GM21360 (cell line): Measurements from ENCODE around the gene CEP126.

Experiments used
- ATAC-seq: cut with Tn5 transposase; IDR thresholded peaks from one replicate; pipeline ENCODE4 v1.9.1; 2021; ENCODE audit warnings: mild to moderate bottlenecking, moderate library complexity; ENCODE audit not compliant: unreplicated experiment

Gene CEP126

GRCh38 chr11:101914738-101915426, at the start of gene CEP126:
TSS of gene CEP126 (plus strand) at chr11:101915010. CDS start at chr11:101915285, 275 bp downstream.
- ATAC-seq: peak; percentile 100

GRCh38 chr11:101866619-101867491, 48.0 kb upstream of the CEP126 start:
- no peak for ATAC-seq

DNA sequence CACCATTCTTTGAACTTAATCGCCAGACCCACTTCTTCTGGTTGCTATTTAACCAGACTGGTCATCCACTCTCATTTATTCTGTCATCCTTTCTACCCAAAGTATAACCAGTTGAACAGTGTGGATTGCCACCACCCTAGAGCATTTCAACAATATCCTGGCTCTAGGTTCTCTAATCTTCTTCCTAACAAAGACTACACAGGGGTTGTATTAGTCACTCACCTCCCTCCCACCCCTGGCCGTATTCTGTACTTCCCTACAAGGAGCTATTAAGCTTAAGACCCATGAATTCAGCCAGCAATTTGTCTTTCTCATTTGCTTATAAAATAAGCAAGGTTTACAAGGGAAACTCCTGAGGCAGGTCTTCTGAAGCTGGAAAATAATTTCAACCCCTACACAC, 46.9 kb upstream of the CEP126 start:
- ATAC-seq: no peak

- no peak for ATAC-seq
Measured at GRCh38 chr11:101870510-101870909, 44.3 kb upstream of the CEP126 start.

GRCh38 chr11:101872171-101872882, 42.5 kb upstream of the CEP126 start:
- ATAC-seq: no peak

DNA sequence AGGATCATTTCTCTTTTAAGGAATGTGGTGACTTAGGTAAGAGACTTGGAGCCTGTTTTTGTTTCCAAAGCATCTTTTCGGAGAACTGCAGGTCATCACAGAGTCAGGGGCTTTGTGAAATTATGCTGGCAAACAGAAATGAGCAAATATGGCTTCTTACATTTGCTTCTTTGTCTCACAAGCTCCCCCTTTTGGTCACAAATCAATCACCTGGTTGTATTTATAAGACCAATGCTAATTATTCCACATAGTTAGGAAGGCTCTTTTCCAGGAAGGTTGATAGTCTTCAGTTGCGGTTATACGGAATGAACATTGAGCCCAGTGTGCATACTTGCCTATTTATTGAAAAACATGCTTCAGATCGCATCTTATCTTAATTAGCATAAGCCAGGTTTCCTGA, 34.6 kb upstream of the CEP126 start:
- no peak for ATAC-seq

DNA sequence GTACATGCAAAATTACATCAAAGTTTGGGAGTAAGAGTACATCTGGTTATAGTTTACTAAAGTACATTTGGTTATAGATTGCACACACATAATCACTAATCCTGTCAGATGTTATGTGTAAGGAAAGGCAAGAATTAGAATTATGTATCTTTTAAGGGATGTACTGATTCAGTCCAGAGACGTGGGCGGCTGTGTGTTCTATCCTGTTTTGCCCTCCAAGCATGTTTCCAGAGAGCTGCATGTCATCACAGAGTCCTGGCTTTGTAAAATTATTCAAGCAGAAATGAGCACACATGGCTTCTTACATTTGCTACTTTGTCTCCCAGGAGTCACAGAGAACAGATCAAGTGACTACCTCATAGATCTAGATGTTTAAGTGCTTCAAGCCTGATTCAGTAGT, 33.2 kb upstream of the CEP126 start:
- no peak for ATAC-seq

GRCh38 chr11:101885631-101886030, 29.2 kb upstream of the CEP126 start:
- ATAC-seq: no peak

DNA sequence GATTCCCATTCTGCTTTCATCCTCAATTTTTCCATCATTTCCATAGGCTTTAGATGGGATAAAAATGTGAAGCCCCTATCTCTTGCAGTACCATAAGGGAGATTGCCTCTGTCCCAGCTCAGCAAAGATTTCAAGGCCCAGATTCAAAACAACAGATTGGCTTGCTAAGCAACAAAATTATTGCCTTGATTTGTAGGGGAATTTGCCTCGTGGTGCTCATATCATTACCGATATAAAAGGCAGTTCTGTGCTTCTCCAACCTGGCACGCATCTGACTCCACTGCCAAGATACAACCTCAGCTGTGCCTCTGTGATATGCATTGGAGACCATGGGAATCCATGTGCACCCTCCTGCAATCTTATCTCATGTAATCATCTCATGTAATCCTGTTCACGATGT, 25.0 kb upstream of the CEP126 start:
- no peak for ATAC-seq

- no peak for ATAC-seq
Measured at GRCh38 chr11:101894505-101894904, 20.3 kb upstream of the CEP126 start.

GRCh38 chr11:101907815-101908214, 7.0 kb upstream of the CEP126 start:
- no peak for ATAC-seq

GRCh38 chr11:101909087-101909486, 5.7 kb upstream of the CEP126 start:
- ATAC-seq: no peak

DNA sequence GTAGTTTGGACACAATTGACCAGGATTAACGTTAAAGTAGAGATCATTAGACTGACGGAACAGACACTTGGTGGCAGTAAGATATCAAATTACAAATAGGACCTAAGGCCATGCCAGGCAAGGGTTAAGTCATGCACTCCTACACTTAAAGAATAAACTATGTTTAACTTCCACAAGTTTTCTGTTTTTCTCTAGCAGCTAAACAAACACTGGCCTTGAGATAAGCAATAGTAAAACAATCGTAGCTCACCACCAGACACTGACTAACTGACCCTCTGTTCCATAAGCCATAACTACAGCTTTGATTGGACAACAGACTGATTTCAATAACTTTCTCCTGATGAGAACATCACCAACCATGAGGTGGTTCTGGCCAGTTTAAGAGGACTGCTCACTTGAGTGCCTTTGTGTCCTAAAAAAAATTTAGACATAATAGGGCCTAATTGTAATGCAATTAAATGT, 2.0 kb upstream of the CEP126 start:
- no peak for ATAC-seq

- ATAC-seq: no peak
Measured at GRCh38 chr11:101913656-101914055, 1.2 kb upstream of the CEP126 start.

DNA sequence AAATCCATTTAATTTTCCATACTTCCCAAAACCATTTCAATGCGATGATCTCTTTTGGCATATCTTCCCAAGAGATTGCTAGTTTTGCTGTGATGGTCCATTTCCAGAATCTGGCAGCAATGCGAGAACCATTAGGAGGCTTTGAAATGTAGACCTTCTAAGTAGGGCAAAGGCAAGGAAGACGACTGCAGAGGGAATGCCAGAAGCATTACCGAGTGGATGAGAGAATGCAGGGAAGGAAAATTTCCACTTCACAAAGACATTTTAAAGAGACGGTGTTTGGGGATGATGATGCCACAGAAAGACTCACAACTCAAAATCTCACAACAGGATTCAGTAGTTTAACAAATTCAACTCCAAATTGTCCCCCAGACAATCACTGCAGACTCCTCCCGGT, 471 bp upstream of the CEP126 start:
- no peak for ATAC-seq

GRCh38 chr11:101915791-101916291, 1.0 kb downstream of the CEP126 start:
- ATAC-seq: peak; percentile 43

DNA sequence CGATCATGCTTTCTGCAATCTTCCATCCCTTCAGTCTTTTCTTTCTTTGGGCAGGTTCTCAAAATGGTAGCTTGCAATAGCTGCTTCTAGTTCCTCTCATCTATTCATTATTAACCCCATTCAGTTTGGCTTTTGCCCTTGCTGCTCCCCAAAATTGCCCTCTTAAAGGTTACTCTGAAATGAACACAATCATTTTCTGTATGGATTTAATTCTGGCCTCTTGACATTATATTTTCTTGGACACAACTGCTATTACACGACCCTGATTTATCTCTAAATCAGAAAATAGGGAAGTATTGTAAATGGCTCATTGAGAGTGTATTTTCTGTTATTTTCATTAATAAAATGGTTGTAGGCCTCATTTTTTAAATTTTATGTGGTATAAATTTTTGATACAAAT, 1.6 kb downstream of the CEP126 start, which contains the start of gene ANGPTL5:
Gene ANGPTL5 (minus strand): TSS at position 101 of the 400 bp plus-strand sequence. CDS start 8,613 bp downstream, outside the sequence.
- no peak for ATAC-seq

DNA sequence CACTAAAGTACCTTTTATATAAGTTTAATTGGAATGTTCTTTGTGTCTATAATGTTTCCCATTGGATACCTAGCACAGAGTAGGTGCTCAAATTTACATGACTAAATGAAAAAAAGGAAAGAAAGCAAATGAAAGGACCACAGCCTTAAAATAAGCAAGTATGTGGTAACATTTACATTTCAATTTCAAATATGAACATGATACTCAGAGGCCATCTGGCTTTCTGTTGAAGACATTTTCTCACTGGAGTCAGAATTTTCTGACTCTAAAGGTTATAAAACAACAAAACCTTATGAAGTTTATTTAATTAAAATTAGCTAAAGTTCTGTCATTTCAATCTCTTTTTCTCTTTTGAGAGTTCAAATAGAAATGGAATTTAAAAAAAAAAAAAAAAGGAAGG, 2.4 kb downstream of the CEP126 start:
- ATAC-seq: no peak

DNA sequence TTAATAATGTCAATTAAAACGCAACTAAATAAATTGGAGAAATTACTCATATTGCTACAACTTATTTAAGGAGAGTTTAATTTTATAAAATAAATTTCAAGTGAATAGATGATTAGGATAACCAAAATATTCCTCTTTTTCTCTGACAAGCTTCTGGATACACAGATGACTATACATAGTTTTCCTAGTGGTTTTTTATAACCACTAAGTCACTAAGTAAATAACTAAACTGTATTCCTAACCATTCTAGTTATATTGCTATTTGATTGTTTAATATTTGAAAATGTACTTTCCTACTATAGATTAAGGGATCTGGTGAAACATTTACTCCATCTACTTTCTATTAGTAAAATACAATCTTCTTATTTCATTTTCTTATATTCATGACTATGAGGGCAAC, 6.2 kb downstream of the CEP126 start:
- no peak for ATAC-seq

- ATAC-seq: no peak
Measured at GRCh38 chr11:101923554-101923953, 8.7 kb downstream of the CEP126 start.

GRCh38 chr11:101929294-101929915, 14.6 kb downstream of the CEP126 start:
- ATAC-seq: no peak
